HG03442 (cell line): ENCODE data around the gene PLEKHA6.

ENCODE experiments used
- ATAC-seq: cut with Tn5 transposase; IDR thresholded peaks from one replicate; pipeline ENCODE4 v1.9.1; 2021; ENCODE audit warnings: mild to moderate bottlenecking, moderate library complexity; ENCODE audit not compliant: unreplicated experiment

The PLEKHA6 gene

DNA sequence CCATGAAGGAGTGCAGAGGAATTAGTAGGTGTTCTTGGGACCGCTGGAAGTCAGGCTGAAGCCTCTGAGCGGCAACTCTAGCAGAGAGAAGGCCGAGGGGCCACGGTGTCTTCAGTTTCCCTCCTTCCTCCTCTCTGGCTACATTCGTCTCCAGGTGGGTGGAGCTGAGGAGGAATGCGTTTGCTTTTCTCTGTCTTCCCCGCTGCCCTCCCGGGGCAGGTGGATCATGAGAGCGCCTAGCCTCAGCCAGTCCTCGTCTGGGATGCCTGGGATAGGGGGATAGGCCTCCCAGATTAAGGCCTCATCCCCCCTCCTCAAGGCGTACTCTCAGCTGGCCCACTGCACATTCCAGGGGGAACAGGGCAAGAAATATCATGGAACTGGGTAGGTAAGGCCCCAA lies 138.5 kb downstream of the PLEKHA6 start:
- no peak for ATAC-seq

DNA sequence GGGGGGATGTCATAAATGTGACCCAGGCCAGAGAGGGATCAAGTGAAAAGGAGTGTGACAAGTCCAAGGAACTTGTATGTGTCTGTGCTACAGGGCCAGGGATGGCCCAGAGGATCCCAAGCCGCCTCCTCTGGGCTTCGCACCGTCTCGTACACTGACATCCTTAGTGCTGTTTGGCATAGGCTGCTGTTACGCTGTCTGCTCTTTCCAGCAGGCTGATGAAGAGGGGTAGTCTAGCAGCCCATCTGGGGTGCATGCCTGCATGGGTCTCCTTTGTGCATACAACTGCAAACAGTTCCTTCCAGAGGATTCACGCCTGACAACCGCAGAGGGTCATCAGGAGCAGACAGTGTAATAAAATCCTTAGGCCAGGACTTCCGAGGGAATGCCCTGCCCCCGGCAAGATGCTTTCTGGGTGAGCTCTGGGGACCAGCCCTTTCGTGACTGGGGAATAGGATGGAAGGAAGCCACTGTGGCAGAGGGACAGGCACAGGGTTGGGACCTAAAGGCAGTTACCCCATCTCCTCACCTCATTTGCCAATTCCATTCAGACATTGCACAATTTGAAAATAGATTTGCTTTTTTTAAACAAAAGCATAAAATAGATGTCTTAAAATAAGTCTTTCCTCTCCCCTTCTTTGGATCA lies 139.6 kb downstream of the PLEKHA6 start:
- ATAC-seq = no peak

DNA sequence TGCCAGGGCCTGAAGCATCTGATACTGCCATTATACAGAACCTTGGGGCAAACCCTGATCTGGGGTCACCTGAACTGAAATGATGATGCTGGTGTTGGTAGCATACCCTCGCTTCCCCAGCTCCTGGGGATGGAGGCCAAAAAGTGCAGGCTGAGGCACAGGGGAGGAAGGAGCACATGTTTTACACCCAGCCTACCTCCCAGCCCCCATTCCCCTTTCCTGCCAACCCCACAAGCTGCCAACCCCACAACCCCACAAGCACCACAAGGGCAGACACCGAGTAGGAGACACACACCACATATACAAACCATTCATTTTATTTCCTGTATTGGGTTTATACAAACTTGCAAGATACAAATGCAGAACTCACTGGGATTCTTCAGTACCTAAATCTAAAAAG lies 141.2 kb downstream of the PLEKHA6 start:
- no peak for ATAC-seq

DNA sequence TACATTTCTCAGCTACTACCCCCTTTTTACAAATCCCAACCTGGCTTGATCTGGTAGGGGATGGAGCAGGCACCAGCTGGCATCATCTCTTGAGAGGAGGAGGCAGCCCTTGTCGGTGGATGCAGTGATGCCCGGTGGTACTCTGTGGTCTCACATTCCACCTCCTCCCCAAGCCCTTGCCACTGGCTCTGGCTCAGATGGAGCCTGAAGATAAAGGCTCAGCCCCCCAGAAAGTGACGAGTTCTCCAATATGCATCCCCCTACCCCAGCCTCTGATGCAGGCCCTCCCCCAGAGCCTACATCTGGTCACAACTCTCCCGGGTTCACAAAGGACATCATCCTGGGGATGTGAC lies 142.1 kb downstream of the PLEKHA6 start:
- ATAC-seq = no peak

DNA sequence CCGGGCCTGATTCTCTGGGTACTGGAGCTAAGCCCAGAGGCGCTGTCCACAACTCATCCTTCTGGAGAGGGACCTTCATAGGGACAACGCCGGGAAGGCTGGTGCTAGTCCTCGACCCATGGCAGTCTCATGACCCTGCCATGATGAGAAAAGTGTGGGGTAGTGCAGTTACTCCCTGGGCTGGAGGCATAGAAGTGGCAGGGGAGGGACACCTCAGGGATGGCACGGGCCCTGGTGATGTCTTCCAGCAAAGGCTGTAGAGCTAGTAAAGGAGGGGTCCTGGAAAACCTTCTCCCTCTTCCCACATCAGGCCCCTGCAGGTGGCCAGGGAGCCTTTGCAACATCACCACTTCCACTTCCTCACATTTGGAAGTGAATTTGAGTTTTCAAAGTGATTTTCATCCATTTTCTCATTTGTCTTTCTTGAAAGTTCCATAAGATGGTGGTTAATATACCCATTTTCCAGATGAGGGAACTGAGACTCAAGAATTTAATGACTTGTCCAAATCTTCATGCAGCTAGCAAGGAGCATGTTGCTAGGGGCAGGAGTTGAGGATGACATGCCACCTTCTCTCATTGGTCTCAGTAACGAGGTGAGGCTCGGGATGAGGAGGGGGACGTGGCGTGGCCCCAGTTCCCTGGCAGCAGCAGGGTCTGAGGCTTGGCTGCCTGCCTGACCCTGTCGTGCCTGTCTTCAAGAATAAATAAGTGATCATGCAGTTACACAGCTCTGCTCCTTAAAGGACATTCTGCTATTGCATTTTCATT lies 142.7 kb downstream of the PLEKHA6 start:
- ATAC-seq = no peak

DNA sequence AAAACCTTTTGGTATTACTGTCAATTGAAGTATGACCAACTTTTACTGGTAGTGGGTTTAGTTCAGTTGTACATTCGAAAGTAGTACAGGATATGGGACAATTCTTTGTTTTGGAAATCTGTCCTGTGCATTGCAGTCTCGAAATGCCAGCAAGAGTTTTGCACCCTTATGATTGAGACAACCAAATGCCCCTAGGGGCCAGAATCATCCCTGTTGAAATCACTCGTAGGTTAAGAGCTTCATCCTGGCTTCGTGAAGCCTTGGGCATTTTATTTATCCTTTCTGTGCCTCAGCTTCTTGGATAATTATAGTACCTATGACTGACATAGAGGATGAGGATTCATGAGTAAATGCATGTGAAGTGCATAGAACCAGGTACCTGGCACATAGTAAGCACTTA lies 143.5 kb downstream of the PLEKHA6 start:
- ATAC-seq = no peak

DNA sequence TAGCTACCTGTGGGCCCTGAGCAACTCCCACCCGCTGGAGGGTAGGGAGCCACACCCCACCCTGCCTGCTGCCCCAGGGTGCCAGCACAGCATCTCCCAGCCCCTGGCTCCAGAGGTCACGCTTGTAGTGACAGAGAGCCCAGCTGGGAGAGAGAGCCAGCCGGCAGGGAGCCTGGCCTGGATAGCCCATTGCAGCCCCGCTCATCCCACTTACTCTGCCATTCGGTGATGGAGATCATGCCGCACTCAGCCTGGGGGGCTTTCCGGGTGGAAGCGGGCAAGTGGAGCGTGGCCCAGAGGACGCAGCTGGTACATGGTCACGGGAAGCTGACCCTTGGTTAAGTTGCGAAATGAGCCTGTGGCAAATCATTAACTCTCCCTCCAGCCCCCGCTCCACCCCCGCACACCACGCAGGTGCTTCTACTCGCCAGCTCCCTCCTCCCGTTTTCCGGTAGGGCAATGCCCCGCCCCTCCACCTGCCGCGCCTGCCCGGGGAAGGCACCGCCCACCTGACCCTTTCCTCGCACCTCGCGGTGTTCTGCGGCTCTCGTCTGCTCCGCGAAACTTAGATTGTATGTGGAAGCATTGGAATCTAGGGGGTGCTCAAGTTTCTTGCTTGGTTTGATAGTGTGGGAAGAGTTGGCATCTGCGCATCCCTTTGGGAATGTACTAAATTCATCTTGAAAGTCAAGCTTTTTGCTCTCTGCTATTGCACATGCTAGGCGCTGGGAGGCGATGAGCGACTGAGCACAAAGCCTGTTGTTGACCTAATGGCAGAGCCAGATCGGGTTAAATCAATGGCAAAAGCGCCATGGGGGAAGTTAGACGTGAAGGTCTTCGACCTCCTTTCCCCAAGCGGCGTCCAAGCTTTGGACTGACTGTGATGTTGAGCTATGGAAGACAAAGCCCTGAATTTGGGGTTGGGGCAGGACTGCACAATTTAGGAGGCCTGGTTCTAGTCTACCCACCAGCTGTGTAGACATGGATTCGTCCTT lies 145.8 kb downstream of the PLEKHA6 start, which contains the start of gene GOLT1A:
TSS of gene GOLT1A (minus strand) at position 321 of the 995 bp plus-strand sequence. CDS start at position 239, 82 bp downstream.
- ATAC-seq = peak; percentile 39

DNA sequence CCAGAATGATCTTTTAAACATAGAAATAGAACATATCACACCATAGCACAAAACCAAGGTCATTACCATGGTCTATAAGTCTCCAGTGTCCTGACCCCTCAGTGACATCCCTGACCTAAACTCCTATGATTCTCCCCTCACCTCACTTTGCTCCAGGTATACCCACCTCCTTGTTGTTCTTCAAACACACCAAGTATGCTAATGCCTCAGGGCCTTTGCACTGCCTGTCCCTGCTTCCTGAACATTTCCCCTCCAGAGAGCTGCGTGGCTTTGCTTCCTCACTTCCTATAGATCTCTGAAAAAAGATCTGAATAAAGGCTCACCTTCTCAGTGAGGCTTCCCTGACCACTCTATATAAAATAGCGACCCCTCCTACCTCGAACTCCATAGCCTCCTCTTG lies 147.0 kb downstream of the PLEKHA6 start:
- no peak for ATAC-seq

DNA sequence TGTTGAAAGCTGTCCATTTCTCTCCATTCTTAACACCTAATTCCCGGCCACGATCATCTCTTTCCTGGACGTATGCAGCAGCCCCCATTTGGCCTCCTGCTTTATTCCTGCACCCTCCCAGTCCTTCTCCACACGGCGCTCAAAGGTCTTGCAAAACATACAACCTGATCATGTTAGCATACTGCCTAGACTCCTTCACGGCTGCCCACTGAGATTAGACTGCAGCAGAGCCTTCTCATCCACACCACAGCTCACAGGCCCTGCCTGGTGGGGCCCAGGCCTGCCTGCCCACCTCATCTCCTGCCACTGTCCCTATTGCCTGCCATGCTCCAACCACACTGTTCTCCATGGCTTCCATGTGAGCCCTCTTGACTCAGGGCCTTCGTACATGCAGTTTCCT lies 148.7 kb downstream of the PLEKHA6 start:
- no peak for ATAC-seq

DNA sequence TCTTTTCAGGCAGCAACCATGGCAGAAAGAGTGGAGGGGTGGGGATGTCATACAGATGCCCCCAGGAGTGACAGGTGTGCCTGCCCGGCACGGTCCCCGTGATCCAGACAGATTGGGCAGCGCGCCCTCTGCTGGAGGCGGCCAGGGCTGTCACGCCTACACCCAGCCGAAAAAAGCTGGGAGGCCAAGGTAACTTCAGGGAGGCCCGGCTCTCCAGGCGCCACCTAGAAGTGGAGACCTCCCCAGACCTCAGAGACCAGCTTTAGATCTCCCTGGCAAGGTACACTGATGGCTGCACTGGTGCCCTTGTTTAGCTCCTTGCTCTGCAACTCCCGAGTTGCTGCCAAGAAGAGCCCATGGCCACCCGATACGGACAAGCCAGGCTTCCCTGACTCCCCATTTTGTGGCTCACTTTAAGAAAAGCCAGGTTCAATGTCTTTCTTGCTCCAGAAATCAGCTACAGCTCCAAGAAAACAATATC lies 152.6 kb downstream of the PLEKHA6 start:
- ATAC-seq = no peak

DNA sequence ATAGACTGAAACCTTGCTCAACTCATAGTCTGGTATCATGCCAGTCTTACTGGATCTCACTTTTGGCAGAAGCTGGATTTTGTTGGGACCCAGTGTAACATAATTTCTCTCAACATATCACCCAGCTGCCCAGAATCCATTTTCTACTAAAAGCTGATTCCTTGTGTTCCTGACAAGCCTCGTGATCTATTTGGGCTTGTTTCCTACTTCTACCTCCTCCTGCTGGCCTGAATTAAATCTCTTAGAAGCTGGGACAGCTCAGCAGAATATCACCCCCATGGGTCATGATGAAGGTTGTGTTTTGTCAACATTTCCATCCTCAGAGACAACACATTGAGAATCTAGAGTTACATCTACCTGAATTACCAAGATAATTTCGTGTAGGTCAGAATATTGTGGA lies 153.6 kb downstream of the PLEKHA6 start:
- no peak for ATAC-seq

DNA sequence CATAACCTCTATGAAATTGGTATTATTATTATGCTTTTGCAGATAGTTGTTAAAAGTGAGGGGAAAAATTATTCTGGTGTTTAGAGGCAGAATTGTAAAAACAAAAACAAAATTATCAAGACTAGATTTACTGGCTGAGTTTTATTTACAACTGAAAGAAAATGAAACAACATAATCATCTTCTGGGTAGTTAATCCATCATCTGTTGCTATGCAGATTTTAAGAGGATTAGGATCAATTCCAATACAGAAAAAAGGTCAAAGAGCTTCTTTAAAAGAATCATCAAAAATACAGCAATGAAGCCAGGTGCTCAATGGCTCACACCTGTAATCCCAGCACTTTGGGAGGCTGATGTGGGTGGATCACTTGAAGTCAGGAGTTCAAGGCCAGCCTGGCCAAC lies 154.2 kb downstream of the PLEKHA6 start:
- ATAC-seq = no peak

DNA sequence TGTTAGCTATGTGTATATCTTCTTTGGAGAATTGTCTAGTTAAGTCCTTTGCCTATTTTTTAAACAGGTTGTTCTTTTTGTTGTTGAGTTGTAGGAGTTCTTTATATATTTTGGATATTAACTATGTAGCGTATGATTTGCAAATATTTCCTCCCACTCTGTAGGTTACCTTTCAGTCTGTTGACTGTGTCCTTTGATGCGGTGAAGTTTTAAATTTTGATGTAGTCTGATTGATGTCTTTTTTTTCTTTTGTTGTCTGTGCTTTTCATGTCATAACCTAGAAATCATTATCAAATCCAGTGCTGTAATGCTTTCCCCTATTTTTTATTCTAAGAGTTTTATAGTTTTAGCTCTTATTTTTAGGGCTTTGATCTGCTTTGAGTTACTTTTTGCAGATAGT lies 154.8 kb downstream of the PLEKHA6 start:
- ATAC-seq = no peak

DNA sequence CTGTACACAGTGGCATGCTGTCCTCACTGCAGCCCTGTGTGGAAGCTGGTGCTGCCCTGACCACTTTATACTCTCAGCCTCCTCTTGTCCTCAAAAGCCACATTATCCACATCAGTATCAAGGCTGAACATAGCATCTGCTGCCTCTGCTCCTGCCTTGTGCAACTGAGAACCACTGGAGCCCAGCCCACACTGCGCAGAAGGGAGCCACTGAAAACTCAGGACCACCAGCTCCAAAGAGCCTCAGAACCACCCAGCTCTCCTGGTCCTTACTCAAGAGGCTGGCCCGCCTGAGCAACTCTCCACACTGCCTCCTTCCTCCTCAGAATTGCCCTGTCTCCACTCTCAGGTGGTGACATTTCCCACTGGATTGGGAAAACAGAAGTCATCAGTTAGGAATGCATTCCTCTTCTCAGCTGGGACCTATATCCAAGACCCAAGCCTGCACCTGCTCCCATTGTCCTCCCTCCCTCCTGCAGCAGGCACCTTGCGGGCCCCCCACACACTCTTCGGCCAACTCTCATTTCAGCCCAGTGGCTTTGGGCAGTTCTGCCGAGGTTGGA lies 156.4 kb downstream of the PLEKHA6 start:
- no peak for ATAC-seq

DNA sequence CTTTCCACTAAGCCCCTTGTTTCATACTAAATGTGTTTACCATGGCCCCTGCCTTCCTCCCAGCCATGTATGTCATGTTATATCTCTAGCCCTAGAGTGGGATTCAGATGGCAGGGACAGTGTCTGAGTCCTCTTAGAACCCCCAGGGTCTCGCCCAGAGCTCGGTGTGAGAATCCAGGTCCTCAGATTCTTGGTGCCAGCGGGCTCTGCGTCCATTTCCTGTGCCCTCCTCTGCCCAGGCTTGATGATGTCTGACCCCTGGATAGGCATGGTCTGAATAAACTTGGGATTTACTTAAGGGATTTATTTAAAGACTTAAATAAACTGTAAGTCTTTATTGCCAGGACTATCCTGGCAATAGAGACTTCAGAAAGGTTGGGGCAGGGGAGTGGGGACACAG lies 157.2 kb downstream of the PLEKHA6 start:
- ATAC-seq = no peak

DNA sequence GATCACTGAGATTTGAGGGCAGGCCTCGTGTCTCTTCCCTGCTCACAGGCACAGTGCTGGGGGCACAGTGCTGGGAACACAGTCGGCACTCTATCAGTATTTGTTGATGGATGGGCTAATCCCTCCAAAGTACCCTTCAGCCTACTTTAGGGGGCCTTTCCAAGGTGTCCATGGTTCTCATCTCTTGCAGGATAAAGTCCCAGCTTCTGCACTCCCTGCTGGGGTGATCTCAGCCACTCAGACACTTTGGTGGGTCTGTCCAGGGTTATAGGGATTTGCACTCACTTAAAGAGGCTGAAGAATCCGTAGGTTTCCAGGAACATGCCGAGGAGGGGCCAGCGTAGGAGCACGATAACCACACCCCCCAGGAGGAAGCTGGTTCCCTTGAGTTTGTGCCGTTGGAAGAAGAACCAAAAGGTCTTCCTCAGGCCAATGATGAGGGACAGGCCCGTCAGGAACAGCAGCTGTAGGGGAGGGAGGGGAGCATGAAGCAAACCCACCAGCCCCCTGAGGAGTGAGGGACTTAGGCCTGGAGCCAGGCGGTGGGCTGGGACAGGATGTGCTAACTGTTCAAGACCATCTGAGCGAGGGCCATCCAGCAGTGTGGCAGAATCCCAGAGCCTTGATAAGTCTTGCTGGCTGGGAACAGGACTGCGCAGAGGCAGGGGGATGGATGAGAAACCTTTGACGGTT lies 158.2 kb downstream of the PLEKHA6 start:
- no peak for ATAC-seq

DNA sequence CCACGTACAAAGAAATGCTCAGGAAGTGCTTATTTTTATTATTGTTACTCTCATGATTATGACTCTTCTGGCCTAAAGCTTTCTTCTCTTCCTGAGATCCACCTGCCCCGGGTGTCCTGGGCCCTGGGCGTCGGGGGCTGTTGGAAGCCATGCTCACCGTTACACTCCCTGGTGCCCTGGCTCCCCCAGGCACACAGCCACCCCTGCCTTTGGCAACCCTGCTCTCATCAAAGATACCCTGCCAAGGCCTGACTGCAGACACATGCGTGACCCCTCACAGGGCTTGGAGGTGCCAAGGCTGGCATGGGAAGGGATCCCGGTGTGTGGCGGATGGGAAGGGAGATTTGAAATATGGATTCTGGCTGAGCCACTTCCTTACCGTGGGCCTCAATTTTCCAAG lies 160.2 kb downstream of the PLEKHA6 start:
- ATAC-seq = no peak

DNA sequence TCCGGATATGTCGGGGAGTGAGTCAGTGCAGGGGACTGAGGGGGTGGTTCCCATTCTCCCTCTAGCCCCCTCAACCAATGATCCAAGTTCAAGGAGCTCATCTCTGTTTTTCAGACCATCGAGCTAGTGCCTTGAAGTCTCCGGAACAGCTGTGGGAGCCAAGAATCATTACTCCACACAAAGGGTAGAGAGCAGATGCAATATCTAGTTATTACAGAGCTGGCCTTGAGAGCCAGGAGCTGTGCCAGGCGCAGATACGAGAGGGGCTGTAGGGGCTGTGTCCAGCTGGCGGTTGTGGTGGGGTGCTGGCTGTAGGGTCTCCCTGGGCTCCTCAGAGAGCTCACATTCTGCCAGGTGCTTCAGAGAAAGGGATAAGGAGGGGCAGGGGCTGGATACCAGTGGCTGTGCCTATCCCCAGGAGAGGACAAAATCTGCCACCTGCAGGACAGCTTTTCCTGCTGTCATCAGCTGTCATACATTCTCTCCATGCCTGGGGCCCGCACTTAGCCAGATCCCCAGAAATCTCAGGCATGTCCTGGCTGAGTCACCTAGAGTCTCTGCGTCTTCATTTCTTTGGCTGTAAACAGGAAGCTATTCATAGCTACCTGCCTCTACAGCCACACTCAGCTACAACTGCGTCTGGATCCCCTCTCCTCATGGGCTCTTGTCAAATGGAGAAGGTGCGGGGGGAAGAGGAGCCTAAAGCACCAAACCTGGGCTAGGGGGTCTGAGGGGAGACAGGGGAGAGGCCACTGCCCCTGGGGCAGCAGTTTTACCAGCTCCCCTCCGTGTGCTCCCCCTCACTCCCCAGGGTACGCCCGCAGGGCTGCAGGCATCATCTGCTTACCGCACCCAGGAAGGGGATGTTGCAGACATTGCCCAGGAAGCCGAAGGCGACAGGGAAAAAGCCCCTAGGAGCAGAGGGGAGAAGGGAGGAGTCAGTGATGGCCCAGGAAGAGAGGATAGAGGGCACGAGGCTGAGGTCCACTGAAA lies 161.1 kb downstream of the PLEKHA6 start:
- no peak for ATAC-seq

DNA sequence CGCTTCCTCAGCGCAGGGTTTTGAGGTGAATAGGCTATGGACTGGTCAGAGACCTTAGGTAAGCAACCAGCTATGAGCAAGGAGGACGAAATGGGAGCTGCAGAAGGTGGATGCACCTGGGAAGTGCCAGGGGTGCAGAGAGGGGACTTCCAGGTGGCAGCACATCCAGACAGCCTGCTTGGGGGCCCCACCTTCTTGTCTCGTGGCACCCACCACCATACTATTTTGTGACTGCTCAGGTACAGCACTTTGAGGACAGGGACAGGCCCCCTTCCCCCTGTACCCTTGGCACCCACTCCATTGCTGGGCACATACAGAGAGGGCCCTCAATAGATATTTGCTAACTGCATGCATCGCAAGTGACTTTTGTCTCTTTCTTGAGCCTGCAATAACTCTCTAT lies 162.7 kb downstream of the PLEKHA6 start:
- ATAC-seq = no peak
